Sigmoid colon (tissue), 4 donors: ENCODE data around the gene RNH1.

ENCODE experiments used
- EP300 ChIP-seq, 4 donors: sonication (generic); formaldehyde crosslinking; IDR thresholded peaks; one replicate each; pipeline ENCODE4 v1.6.1; 2017; ENCODE audit warnings: antibody characterized with exemption in 4 of 4
- POLR2A ChIP-seq, 2 donors: fragments of 450-650 bp; IDR thresholded peaks; one replicate each; pipeline ENCODE4 v1.6.1; 2016; ENCODE audit warnings: antibody characterized with exemption in 2 of 2, mild to moderate bottlenecking in 2 of 2, moderate library complexity in 2 of 2
- POLR2AphosphoS5 ChIP-seq, 4 donors: sonication (generic); formaldehyde crosslinking; IDR thresholded peaks; one replicate each; pipeline ENCODE4 v1.6.1; 2017; ENCODE audit warnings: antibody characterized with exemption in 4 of 4
- TF ChIP-seq, protein P1 (sequence below), 4 experiments: fragments of 450-650 bp in 3 of 4; fragments of 200-600 bp in 1 of 4; IDR thresholded peaks; one replicate each; pipeline ENCODE4 v1.5.1; 2016 to 2019; ENCODE audit warnings: antibody characterized with exemption in 4 of 4, mild to moderate bottlenecking in 3 of 4, moderate library complexity in 2 of 4

- TF ChIP-seq, protein P1, sequence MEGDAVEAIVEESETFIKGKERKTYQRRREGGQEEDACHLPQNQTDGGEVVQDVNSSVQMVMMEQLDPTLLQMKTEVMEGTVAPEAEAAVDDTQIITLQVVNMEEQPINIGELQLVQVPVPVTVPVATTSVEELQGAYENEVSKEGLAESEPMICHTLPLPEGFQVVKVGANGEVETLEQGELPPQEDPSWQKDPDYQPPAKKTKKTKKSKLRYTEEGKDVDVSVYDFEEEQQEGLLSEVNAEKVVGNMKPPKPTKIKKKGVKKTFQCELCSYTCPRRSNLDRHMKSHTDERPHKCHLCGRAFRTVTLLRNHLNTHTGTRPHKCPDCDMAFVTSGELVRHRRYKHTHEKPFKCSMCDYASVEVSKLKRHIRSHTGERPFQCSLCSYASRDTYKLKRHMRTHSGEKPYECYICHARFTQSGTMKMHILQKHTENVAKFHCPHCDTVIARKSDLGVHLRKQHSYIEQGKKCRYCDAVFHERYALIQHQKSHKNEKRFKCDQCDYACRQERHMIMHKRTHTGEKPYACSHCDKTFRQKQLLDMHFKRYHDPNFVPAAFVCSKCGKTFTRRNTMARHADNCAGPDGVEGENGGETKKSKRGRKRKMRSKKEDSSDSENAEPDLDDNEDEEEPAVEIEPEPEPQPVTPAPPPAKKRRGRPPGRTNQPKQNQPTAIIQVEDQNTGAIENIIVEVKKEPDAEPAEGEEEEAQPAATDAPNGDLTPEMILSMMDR (IDR thresholded peaks at IDR 0.05): no peak
- TF ChIP-seq POLR2AphosphoS5 (IDR thresholded peaks at IDR 0.05): no peak
- TF ChIP-seq POLR2A (IDR thresholded peaks at IDR 0.05): no peak
- no peak for TF ChIP-seq EP300 (IDR thresholded peaks at IDR 0.05)
Measured at GRCh38 chr11:471468-472145, 35.4 kb downstream of the RNH1 start.
